NCI-H2081 (cell line): ENCODE measurements around the gene SOX10.
"Not testable (repeated sequence)": the region's sequence is repeated elsewhere in the genome, so short reads cannot be mapped to it uniquely, and the experiment has no call there.

Experiments
- DNase-seq, 2 experiments: peaks; one replicate each; lab custom pipeline; 2025; lab: John Stamatoyannopoulos, UW

The SOX10 gene

GRCh38 chr22:37985751-37986281, 1.5 kb upstream of the SOX10 start:
- no peak for DNase-seq

- no peak for DNase-seq
These were observed 763 bp upstream of the SOX10 start for GRCh38 chr22:37985050-37985585.

- no peak for DNase-seq
These were observed 1.2 kb downstream of the SOX10 start for GRCh38 chr22:37982938-37983859.

- DNase-seq = no peak
These were observed 2.1 kb downstream of the SOX10 start for GRCh38 chr22:37982151-37982785.

GRCh38 chr22:37981282-37982011, 2.9 kb downstream of the SOX10 start:
- no peak for DNase-seq

- DNase-seq = no peak
These were observed 4.6 kb downstream of the SOX10 start for GRCh38 chr22:37979782-37980181.

GRCh38 chr22:37976547-37976946, 7.8 kb downstream of the SOX10 start:
- DNase-seq = no peak

- not testable (repeated sequence) for DNase-seq
These were observed 8.3 kb downstream of the SOX10 start for GRCh38 chr22:37976022-37976421.

GRCh38 chr22:37975153-37975552, 9.2 kb downstream of the SOX10 start:
- no peak for DNase-seq

GRCh38 chr22:37973271-37974170, 10.8 kb downstream of the SOX10 start:
- DNase-seq = no peak

- DNase-seq = peak; percentile 7 to 19
These were observed 11.8 kb downstream of the SOX10 start for GRCh38 chr22:37972527-37972926.

- no peak for DNase-seq
These were observed 12.6 kb downstream of the SOX10 start for GRCh38 chr22:37971475-37972434.

- no peak for DNase-seq
These were observed 13.5 kb downstream of the SOX10 start for GRCh38 chr22:37970864-37971263.

- no peak for DNase-seq
These were observed 15.7 kb downstream of the SOX10 start for GRCh38 chr22:37968452-37969251.

- no peak for DNase-seq
These were observed 16.5 kb downstream of the SOX10 start for GRCh38 chr22:37967637-37968451.

- DNase-seq = no peak
These were observed 17.2 kb downstream of the SOX10 start for GRCh38 chr22:37967147-37967546.

GRCh38 chr22:37965940-37966664, 18.3 kb downstream of the SOX10 start:
- no peak for DNase-seq
